Transverse colon (tissue), 4 donors: ENCODE data around the gene UBASH3B. TPM values are rescaled to one million over a fixed set of nuclear protein-coding genes. Genes with fewer than 3 reads are reported as not detected.
"Not testable (repeated sequence)": the region's sequence is repeated elsewhere in the genome, so short reads cannot be mapped to it uniquely, and the experiment has no call there.

ENCODE experiments used
- DNase-seq: peaks from one replicate; pipeline ENCODE4 v3.0.0-alpha.2; 2019
- H3K27ac ChIP-seq, 4 donors: fragments of 200-600 bp; sonication (generic); 2 replicates each; pipeline ENCODE4 v1.5.1; 2016 to 2018; ENCODE audit warnings: inconsistent platforms in 4 of 4
- H3K27me3 ChIP-seq: fragments of 200-600 bp; sonication (generic); 2 replicates; pipeline ENCODE4 v1.5.1; 2017; ENCODE audit warnings: inconsistent platforms
- H3K36me3 ChIP-seq, 4 donors: fragments of 200-600 bp; sonication (generic); 2 replicates each; pipeline ENCODE4 v1.5.1; 2017 to 2019; ENCODE audit warnings: inconsistent platforms in 4 of 4
- H3K4me1 ChIP-seq, 4 donors: fragments of 200-600 bp; sonication (generic); 2 replicates each; pipeline ENCODE4 v1.5.1; 2017 to 2020; ENCODE audit warnings: inconsistent platforms in 4 of 4
- H3K4me3 ChIP-seq, 4 donors: fragments of 200-600 bp; sonication (generic); 1 replicate in 1 of 4; 2 replicates in 3 of 4; pipeline versions ENCODE4 v1.5.1 to v1.6.1; 2017 to 2019; ENCODE audit warnings: inconsistent platforms in 4 of 4
- H3K9me3 ChIP-seq, 2 donors: fragments of 200-600 bp; sonication (generic); 2 replicates each; pipeline ENCODE4 v1.5.1; 2017 to 2019; ENCODE audit warnings: inconsistent platforms in 2 of 2
- CTCF ChIP-seq, 5 experiments: fragments of 200-600 bp in 3 of 5; fragments of 450-650 bp in 2 of 5; sonication (generic) in 3 of 5; IDR thresholded peaks; 1 replicate in 2 of 5; 2 replicates in 3 of 5; pipeline ENCODE4 v1.5.1; 2016 to 2017; ENCODE audit warnings: antibody characterized with exemption in 5 of 5, inconsistent platforms in 3 of 5, mild to moderate bottlenecking in 2 of 5, moderate library complexity in 1 of 5
- EP300 ChIP-seq: sonication (generic); formaldehyde crosslinking; IDR thresholded peaks from one replicate; pipeline ENCODE4 v1.6.1; 2017; ENCODE audit warnings: antibody characterized with exemption, low read depth
- POLR2A ChIP-seq: fragments of 450-650 bp; IDR thresholded peaks from one replicate; pipeline ENCODE4 v1.6.1; 2016; ENCODE audit warnings: antibody characterized with exemption, mild to moderate bottlenecking, moderate library complexity
- POLR2AphosphoS5 ChIP-seq, 3 donors: sonication (generic); formaldehyde crosslinking; IDR thresholded peaks; one replicate each; pipeline ENCODE4 v1.6.1; 2016; ENCODE audit warnings: antibody characterized with exemption in 3 of 3
- WGBS, 2 donors: methylation state at CpG; one replicate each; pipeline ENCODE4 v1.1.5; 2018; ENCODE audit warnings: low coverage in 1 of 2; 5-methylcytosine and 5-hydroxymethylcytosine counted together
- in situ Hi-C, 4 donors: fragments of 200-750 bp; cut with MboI; loops; one replicate each; pipeline versions ENCODE4 v1.15.0 to v1.15.1; 2017; ENCODE audit warnings: low sequenced_read_pairs in 3 of 4, low pct_ligation_motif_present in 1 of 4, low pct_unique_long_range_greater_than_20kb in 1 of 4
- intact Hi-C: fragments of 100-400 bp; cut with DNase I; formaldehyde crosslinking; loops from one replicate; pipeline ENCODE4 v1.15.1; 2023; ENCODE audit warnings: low total_unique reads
- total RNA-seq, 4 donors: library from RNA; depleted of rRNA; stranded (reverse); fragments of >200 nt; gene quantifications; one replicate each; pipeline ENCODE4 v1.1.0, GENCODE V29; 2016

The UBASH3B gene
- total RNA-seq, 4 donors from 2014 or later, result 2.0 to 101 (median 17.0) TPM

DNA sequence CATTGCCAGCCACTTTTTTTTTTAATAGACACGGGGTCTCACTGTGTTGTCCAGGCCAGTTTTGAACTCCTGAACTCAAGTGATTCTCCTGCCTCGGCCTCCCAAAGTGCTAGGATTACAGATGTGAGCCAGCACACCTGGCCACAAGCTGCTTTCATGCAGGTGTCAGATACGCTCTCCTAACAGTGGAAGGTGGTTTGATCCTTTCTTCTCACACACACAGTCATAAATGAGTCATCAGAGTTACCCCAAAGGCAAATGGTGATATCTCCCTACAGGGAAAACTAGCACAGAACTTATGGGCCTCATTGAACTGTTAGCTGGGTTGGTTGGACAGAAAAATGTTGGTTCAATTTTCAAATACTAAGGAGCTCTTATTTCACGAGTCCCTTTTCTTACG, 38.2 kb upstream of the UBASH3B start:
- H3K4me3 ChIP-seq, result no peak overlapping the region
- TF ChIP-seq POLR2A, result no peak
- no peak for TF ChIP-seq CTCF (IDR thresholded peaks at IDR 0.05)
- no peak for TF ChIP-seq POLR2AphosphoS5 (IDR thresholded peaks at IDR 0.05)
- no peak for TF ChIP-seq EP300
- no peaks in the 10 kb centered on the region for H3K4me1 ChIP-seq
- no peaks in the 10 kb centered on the region for H3K36me3 ChIP-seq
- no peaks in the 10 kb centered on the region for H3K9me3 ChIP-seq
- H3K27me3 ChIP-seq, result no peaks in the 10 kb centered on the region
- intact Hi-C loops, result no loop called here
- in situ Hi-C loops, result loop anchor here in 1 of 4 donors (25.0 kb wide), 1 partner anchor 420 kb away; no protein-coding TSS in a partner anchor
- 74% methylated on average over 5 of the region's 5 CpGs; no CpG with 5 or more reads in 1 of the 2 donors for WGBS, 2 donors
- DNase-seq, result no peak
- no peak overlapping the region for H3K27ac ChIP-seq

DNA sequence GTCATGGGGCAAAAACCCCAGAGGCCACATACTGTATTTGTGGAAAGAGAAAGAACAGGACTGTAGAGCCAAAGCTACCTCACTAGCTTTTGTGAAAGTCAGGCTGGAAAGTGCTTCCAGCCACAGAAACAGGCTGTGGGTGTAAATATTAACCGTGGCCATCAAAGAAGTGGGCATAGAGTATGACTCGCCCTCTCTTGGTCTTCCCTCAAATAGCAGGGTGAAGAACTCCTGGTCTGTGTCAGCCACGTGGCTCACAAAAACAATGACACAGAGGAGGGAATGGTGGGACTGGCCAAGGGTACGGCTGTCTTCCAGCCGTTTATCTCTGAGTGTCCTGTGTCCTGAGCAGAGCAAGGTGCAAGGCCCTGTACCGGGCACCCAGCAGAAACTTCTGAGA, 37.6 kb upstream of the UBASH3B start:
- H3K27me3 ChIP-seq, result no peaks in the 10 kb centered on the region
- no peak overlapping the region for H3K4me3 ChIP-seq
- no peak overlapping the region for H3K27ac ChIP-seq
- DNase-seq, result no peak
- H3K36me3 ChIP-seq, result no peaks in the 10 kb centered on the region
- H3K4me1 ChIP-seq, result no peaks in the 10 kb centered on the region
- no peaks in the 10 kb centered on the region for H3K9me3 ChIP-seq
- TF ChIP-seq EP300 (no peak), POLR2AphosphoS5 (IDR thresholded peaks at IDR 0.05) (no peak), CTCF (IDR thresholded peaks at IDR 0.05) (no peak), POLR2A (no peak)
- in situ Hi-C loops (loop anchor here in 1 of 4 donors (25.0 kb wide), 1 partner anchor 419 kb away; no protein-coding TSS in a partner anchor), intact Hi-C loops (no loop called here)
- WGBS, 2 donors, result 82% methylated on average over 6 of the region's 6 CpGs; no CpG with 5 or more reads in 1 of the 2 donors

- DNase-seq, result no peak
- H3K4me1 ChIP-seq, result no peaks in the 10 kb centered on the region
- H3K36me3 ChIP-seq, result no peaks in the 10 kb centered on the region
- WGBS, 2 donors, result 90% methylated on average over 19 of the region's 19 CpGs; no CpG with 5 or more reads in 1 of the 2 donors
- in situ Hi-C loops, result loop anchor here in 1 of 4 donors (25.0 kb wide), 1 partner anchor 418 kb away; no protein-coding TSS in a partner anchor
- no peak overlapping the region for H3K4me3 ChIP-seq
- TF ChIP-seq CTCF (IDR thresholded peaks at IDR 0.05) (no peak), POLR2A (no peak), EP300 (no peak), POLR2AphosphoS5 (IDR thresholded peaks at IDR 0.05) (no peak)
- H3K27ac ChIP-seq, result no peak overlapping the region
- no peaks in the 10 kb centered on the region for H3K27me3 ChIP-seq
- intact Hi-C loops, result no loop called here
- H3K9me3 ChIP-seq, result no peaks in the 10 kb centered on the region
These were observed 36.6 kb upstream of the UBASH3B start for GRCh38 chr11:122618927-122619326.

DNA sequence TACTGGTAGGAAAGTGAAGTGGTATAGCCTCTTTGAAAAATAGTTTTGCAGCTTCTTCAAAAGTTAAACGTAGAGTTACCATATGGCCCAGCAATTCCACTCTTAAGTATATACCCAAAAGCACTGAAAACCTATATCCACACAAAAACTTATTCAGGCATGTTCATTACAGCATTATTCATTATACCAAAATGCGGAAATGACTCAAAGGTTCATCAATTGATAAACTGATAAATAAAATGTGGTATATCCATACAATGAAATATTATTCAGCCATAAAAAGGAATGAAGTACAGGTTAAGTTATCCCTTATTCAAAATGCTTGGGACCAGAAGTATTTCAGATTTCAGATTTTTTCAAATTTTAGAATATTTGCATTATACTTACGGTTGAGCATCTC, 35.8 kb upstream of the UBASH3B start:
- Histone ChIP-seq H3K9me3 (no peaks in the 10 kb centered on the region), H3K36me3 (no peaks in the 10 kb centered on the region), H3K4me1 (no peaks in the 10 kb centered on the region), H3K4me3 (no peak overlapping the region), H3K27me3 (no peaks in the 10 kb centered on the region), H3K27ac (no peak overlapping the region)
- DNase-seq, result no peak
- TF ChIP-seq CTCF (IDR thresholded peaks at IDR 0.05) (no peak), POLR2A (no peak), POLR2AphosphoS5 (IDR thresholded peaks at IDR 0.05) (no peak)
- 90 to 91% methylated on average over 3 of the region's 3 CpGs for WGBS, 2 donors
- intact Hi-C loops (no loop called here), in situ Hi-C loops (loop anchor here in 2 of 4 donors (10.0 to 25.0 kb wide), 2 partner anchors 165 to 418 kb away; no protein-coding TSS in a partner anchor)

DNA sequence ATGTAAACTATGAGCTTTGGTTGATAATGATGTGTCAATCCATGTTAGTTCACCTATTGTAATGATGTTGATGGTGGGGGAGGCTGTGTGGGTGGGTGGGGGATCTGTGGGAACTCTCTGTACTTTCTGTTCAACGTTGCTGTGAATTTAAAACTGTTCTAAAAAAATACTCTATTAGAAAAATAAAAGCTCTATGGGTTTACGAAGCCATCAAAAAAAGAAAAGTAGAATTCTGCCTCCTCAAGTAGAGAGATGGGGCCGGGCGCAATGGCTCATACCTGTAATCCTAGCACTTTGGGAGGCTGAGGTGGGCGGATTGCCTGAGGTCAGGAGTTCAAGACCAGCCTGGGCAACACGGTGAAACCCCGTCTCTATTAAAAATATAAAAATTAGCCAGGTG, 30.0 kb upstream of the UBASH3B start:
- H3K4me1 ChIP-seq, H3K36me3 ChIP-seq, H3K27me3 ChIP-seq, intact Hi-C loops, H3K4me3 ChIP-seq, H3K27ac ChIP-seq, DNase-seq, H3K9me3 ChIP-seq: not testable (repeated sequence)
- 80 to 81% methylated on average over 6 to 7 of the region's 7 CpGs for WGBS, 2 donors
- in situ Hi-C loops, result loop anchor here in 3 of 4 donors (10.0 to 25.0 kb wide), 3 partner anchors 159 to 412 kb away; no protein-coding TSS in a partner anchor
